Stimulated activated naive CD4-positive, alpha-beta T cell treated with Interleukin-2 at 50 U/mL for 16 hours (primary cell): ENCODE measurements around the gene GDF2.

Experiments used
- DNase-seq: peaks from one replicate; lab custom pipeline; 2025; lab: John Stamatoyannopoulos, UW

The GDF2 gene

DNA sequence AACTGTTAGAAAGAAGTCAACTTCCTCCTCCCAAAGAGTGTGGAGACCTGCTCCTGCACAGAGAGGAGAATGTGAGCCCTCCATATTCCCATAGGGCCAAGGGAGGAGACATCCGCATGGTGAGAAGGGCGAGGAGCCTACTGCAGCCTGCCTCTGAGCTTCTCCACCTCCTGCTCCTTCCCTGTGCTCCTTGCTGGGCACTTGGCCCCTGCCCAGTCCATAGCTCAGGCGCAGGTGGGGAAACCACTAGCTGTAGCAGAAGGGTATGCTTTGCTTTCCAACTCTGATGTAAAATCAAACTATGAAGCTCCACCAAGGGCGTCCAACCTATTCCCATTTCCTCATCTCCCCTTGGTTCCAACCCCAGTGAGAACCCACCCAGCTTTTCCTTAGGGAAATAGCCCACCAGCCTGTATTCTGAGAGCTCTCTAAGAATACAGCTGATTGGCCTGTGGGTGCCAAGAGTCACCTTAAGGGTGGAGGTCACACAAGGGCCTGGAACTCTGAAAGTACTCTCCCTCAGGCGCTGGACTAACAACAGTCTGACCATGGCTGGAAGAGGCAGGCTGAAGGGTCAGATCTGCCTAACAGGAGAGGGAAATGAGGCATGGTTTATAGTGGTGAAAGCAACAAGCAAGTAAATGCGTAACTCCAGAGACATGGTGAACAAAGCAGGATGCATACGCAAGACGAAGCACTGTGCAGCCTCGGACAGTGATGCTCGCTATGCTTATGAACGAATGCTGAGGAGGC lies 47.9 kb downstream of the GDF2 start:
- no peak for DNase-seq

DNA sequence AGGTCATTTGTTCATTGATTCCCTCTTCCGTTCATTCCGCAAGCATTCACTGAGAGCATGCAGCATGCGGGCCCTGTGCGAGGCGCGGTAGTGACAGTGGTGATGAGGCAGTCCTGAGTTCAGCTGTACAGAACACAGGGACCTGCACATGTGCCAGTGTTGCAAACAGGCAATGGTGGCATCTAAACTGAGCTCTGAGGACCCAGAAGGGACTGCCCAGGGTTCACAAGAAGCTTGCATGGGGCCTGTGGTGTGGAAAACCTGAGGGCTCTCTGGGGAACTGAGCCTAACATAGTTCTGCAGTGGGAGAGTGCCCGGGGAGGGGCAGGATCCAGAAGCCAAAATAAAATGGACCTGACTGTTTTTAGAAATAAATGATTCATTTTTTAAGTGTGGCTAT lies 48.6 kb downstream of the GDF2 start:
- no peak for DNase-seq

GRCh38 chr10:47371629-47372485 lies 49.6 kb downstream of the GDF2 start:
- DNase-seq: no peak

DNA sequence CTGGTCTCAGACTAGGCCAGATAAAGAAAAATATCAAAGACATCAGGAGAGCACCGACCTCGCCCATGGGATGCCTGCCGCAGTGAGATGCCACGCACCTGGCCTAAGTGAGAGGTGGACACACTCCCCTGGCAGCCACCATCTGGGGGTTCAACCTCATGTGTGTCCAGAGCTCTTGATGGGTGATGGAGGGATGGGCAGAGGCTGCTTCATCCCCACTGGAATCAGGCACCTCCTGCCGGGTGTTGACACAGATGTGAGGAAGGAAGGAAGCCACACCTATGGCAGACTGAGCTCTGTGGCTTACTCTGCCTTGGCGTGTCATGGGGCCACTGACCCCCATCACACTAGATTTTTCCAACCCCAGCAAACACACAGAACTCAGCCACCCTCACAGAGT lies 50.5 kb downstream of the GDF2 start:
- DNase-seq: no peak

GRCh38 chr10:47374611-47375536 lies 52.6 kb downstream of the GDF2 start:
- DNase-seq: no peak

GRCh38 chr10:47376522-47377220 lies 54.4 kb downstream of the GDF2 start:
- no peak for DNase-seq
